Suprapubic skin (tissue), 4 donors: Measurements from ENCODE around the gene DND1. TPM values are rescaled to one million over a fixed set of nuclear protein-coding genes. Genes with fewer than 3 reads are reported as not detected.
A peak's percentile ranks its signal among the peaks of the same experiment; 100 is the strongest.
"Not testable (repeated sequence)": the region's sequence is repeated elsewhere in the genome, so short reads cannot be mapped to it uniquely, and the experiment has no call there.

Experiments used
- DNase-seq, 2 donors: peaks; one replicate each; pipeline ENCODE4 v3.0.0-alpha.2; 2019; ENCODE audit warnings: low spot score in 2 of 2
- H3K27ac ChIP-seq: fragments of 200-600 bp; sonication (generic); one replicate; pipeline ENCODE4 v1.5.1; 2019
- H3K27me3 ChIP-seq: fragments of 200-600 bp; sonication (generic); one replicate; pipeline ENCODE4 v1.5.1; 2019
- H3K36me3 ChIP-seq: fragments of 200-600 bp; sonication (generic); one replicate; pipeline ENCODE4 v1.5.1; 2019
- H3K4me1 ChIP-seq: fragments of 200-600 bp; sonication (generic); one replicate; pipeline ENCODE4 v1.5.1; 2019
- H3K4me3 ChIP-seq: fragments of 200-600 bp; sonication (generic); one replicate; pipeline ENCODE4 v1.5.1; 2019; ENCODE audit warnings: mild to moderate bottlenecking
- H3K9me3 ChIP-seq: fragments of 200-600 bp; sonication (generic); one replicate; pipeline ENCODE4 v1.5.1; 2019
- EP300 ChIP-seq: sonication (generic); formaldehyde crosslinking; IDR thresholded peaks from one replicate; pipeline ENCODE4 v1.6.1; 2017; ENCODE audit warnings: antibody characterized with exemption
- POLR2A ChIP-seq, 2 donors: fragments of 450-650 bp; IDR thresholded peaks; one replicate each; pipeline ENCODE4 v1.6.1; 2017; ENCODE audit warnings: antibody characterized with exemption in 2 of 2, mild to moderate bottlenecking in 2 of 2, moderate library complexity in 2 of 2
- POLR2AphosphoS5 ChIP-seq, 3 donors: sonication (generic); formaldehyde crosslinking; IDR thresholded peaks; one replicate each; pipeline ENCODE4 v1.6.1; 2017; ENCODE audit warnings: antibody characterized with exemption in 3 of 3
- WGBS: methylation state at CpG from one replicate; pipeline ENCODE4 v1.1.5; 2018; 5-methylcytosine and 5-hydroxymethylcytosine counted together
- total RNA-seq, 4 donors: library from RNA; depleted of rRNA; stranded (reverse); fragments of >200 nt; gene quantifications; one replicate each; pipeline ENCODE4 v1.1.0, GENCODE V29; 2016
- TF ChIP-seq, protein P1 (sequence below), 2 donors: fragments of 200-600 bp in 1 of 2; fragments of 450-650 bp in 1 of 2; sonication (generic) in 1 of 2; IDR thresholded peaks; one replicate each; pipeline ENCODE4 v1.5.1; 2016 to 2019; ENCODE audit warnings: antibody characterized with exemption in 2 of 2, mild to moderate bottlenecking in 1 of 2, moderate library complexity in 1 of 2

Gene DND1
- total RNA-seq, 4 donors from 2014 or later = 0.98 to 3.5 (median 2.6) TPM

DNA sequence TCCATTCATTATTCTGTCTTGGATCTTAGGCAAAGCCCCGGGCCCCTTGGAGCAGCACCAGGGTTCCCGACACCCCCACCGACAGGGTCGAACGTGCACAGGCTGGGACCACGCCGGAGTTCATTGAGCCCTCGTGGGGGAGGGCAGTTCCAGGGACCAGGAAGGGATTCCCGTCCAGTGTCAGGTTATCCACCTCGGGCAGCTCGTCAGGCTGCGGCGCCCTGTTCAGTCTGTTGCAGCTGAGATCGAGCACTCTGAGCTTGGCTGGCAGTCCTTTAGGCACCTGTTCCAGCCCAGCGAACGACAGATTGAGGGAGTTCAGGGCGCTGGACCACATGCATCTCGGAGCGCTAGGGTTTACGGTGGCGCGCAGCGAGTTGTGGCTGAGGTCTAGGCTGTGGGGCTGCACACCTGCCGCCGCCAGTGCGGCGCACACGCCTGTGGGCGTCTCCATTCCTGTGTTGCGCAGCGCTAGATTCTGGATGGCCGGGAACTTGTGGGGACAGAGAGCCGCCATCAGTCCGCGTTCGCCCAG is 41.5 kb downstream of the DND1 start:
- DNase-seq = no peak
- no peak for TF ChIP-seq POLR2AphosphoS5 (IDR thresholded peaks at IDR 0.05)
- TF ChIP-seq, protein P1, sequence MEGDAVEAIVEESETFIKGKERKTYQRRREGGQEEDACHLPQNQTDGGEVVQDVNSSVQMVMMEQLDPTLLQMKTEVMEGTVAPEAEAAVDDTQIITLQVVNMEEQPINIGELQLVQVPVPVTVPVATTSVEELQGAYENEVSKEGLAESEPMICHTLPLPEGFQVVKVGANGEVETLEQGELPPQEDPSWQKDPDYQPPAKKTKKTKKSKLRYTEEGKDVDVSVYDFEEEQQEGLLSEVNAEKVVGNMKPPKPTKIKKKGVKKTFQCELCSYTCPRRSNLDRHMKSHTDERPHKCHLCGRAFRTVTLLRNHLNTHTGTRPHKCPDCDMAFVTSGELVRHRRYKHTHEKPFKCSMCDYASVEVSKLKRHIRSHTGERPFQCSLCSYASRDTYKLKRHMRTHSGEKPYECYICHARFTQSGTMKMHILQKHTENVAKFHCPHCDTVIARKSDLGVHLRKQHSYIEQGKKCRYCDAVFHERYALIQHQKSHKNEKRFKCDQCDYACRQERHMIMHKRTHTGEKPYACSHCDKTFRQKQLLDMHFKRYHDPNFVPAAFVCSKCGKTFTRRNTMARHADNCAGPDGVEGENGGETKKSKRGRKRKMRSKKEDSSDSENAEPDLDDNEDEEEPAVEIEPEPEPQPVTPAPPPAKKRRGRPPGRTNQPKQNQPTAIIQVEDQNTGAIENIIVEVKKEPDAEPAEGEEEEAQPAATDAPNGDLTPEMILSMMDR (IDR thresholded peaks at IDR 0.05) = no peak
- TF ChIP-seq EP300 = no peak
- TF ChIP-seq POLR2A (IDR thresholded peaks at IDR 0.05) = no peak
- whole genome bisulfite sequencing = 14% methylated on average over 15 of the region's 36 CpGs
- no peaks in the 10 kb centered on the region for H3K36me3 ChIP-seq
- peaks cover 21% of the 10 kb centered on the region for H3K4me1 ChIP-seq
- peak overlapping the region; percentile 53 for H3K4me3 ChIP-seq
- H3K27me3 ChIP-seq = no peaks in the 10 kb centered on the region
- peak overlapping the region; percentile 70 for H3K27ac ChIP-seq
- no peaks in the 10 kb centered on the region for H3K9me3 ChIP-seq

DNA sequence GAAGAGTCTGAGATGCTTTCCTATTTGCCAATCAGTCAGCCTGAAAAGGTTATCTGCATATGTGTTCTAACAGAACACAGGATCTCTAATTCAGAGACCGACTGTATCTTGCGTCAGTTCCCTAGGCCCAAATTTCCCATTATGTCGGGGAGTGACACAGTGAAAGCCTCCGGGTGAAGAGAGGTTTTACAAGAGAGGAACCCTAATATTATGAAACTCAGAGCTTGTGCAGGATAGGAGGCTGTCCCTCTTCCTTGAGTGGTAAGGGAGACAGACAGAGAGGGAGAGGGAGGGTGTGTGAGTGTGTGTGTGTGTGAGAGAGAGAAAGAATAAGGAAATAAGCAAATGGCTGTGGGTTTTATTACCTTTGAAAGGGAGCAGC is 42.3 kb downstream of the DND1 start:
- peaks cover 21% of the 10 kb centered on the region for H3K4me1 ChIP-seq
- H3K36me3 ChIP-seq = no peaks in the 10 kb centered on the region
- H3K4me3 ChIP-seq = peak overlapping the region; percentile 53
- no peaks in the 10 kb centered on the region for H3K9me3 ChIP-seq
- WGBS = 83% methylated on average over 4 of the region's 4 CpGs
- TF ChIP-seq POLR2A (IDR thresholded peaks at IDR 0.05) (no peak), POLR2AphosphoS5 (IDR thresholded peaks at IDR 0.05) (no peak), EP300 (no peak)
- TF ChIP-seq, protein P1 (IDR thresholded peaks at IDR 0.05) = no peak
- DNase-seq = no peak
- no peaks in the 10 kb centered on the region for H3K27me3 ChIP-seq
- H3K27ac ChIP-seq = peak overlapping the region; percentile 70

DNA sequence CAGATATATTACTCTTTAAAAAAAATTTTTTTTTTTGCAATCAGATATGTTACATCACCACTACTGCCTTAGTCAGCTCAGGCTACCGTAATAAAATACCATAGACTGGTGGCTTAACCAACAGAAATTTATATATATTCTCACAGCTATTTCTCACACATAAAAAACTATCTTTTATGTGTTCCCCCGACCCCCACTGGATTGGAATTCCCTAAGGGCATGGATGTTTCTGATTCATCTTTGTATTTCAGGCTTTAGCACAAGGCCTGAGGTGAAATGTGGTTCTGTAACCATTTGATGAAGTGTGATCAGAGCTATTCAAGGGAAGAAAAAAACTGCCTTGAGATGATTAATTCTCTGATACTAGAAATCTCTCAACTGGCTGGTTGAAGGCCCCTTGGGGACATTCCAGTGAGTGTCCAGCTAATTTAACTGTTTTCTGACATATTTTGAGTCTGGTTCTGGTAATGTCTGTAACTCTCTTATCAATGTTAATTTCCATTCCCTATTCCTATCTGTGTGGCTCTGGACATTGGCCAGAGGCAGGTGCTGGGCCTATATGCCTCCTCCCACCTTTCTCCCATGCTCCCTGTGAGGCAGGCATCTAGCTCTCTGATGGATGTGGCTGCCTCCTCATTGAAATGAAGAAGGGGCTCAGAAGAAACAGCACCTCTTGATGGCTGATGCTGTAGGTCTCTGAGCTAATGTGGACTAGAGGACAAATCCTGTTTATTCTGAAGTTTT is 42.9 kb downstream of the DND1 start:
- no peaks in the 10 kb centered on the region for H3K36me3 ChIP-seq
- TF ChIP-seq EP300 (no peak), POLR2AphosphoS5 (IDR thresholded peaks at IDR 0.05) (no peak), POLR2A (IDR thresholded peaks at IDR 0.05) (no peak)
- TF ChIP-seq, protein P1 (IDR thresholded peaks at IDR 0.05) = no peak
- no peaks in the 10 kb centered on the region for H3K27me3 ChIP-seq
- H3K9me3 ChIP-seq = no peaks in the 10 kb centered on the region
- DNase-seq = no peak
- WGBS = 58% methylated on average over 2 of the region's 2 CpGs
- no peak overlapping the region for H3K27ac ChIP-seq
- H3K4me1 ChIP-seq = peaks cover 21% of the 10 kb centered on the region
- peak overlapping the region; percentile 53 for H3K4me3 ChIP-seq

DNA sequence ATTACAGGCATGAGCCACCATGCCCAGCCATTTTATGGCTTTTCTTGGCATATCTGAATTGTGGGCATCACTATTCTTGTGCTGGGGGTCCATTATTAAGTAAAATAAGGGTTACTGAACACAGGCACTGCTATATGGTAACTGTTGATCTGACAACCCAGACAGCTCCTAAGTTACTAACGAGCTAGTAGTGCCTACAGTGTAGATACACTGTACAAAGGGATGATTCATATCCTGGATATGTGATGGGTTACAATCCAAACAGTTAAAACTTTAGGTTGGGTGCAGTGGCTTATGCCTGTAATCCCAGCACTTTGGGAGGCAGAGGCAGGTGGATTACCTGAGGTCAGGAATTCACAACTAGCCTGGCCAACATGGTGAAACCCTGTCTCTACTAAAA is 44.7 kb downstream of the DND1 start:
- 38% methylated on average over 1 of the region's 1 CpG for WGBS
- Histone ChIP-seq H3K9me3 (no peaks in the 10 kb centered on the region), H3K27me3 (no peaks in the 10 kb centered on the region), H3K4me3 (no peak overlapping the region), H3K4me1 (peaks cover 21% of the 10 kb centered on the region), H3K36me3 (no peaks in the 10 kb centered on the region), H3K27ac (no peak overlapping the region)
- TF ChIP-seq EP300 = no peak
- TF ChIP-seq, protein P1 (IDR thresholded peaks at IDR 0.05) = no peak
- no peak for TF ChIP-seq POLR2A (IDR thresholded peaks at IDR 0.05)
- no peak for TF ChIP-seq POLR2AphosphoS5 (IDR thresholded peaks at IDR 0.05)
- no peak for DNase-seq

DNA sequence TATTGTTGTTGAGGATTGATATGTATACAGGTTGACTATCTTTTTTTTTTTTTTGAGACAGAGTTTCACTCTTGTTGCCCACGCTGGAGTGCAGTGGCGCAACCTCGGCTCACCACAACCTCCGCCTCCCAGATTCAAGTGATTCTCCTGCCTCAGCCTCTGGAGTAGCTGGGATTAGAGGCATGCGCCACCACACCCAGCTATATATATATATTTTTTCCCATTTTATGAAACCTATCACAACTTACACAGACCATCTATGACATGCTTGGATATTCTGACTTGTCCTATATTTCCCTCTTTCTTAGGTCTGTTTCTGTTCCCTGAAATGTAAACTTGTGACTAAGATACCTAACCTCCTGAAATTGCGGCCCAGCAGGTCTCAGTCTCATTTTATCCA is 45.4 kb downstream of the DND1 start:
- H3K27me3 ChIP-seq = no peaks in the 10 kb centered on the region
- 96% methylated on average over 6 of the region's 6 CpGs for WGBS
- DNase-seq = no peak
- TF ChIP-seq POLR2A (IDR thresholded peaks at IDR 0.05) = no peak
- TF ChIP-seq POLR2AphosphoS5 (IDR thresholded peaks at IDR 0.05) = no peak
- no peak for TF ChIP-seq EP300
- TF ChIP-seq, protein P1 (IDR thresholded peaks at IDR 0.05) = no peak
- no peaks in the 10 kb centered on the region for H3K9me3 ChIP-seq
- peaks cover 14% of the 10 kb centered on the region for H3K4me1 ChIP-seq
- H3K4me3 ChIP-seq = no peak overlapping the region
- no peaks in the 10 kb centered on the region for H3K36me3 ChIP-seq
- H3K27ac ChIP-seq = no peak overlapping the region

DNA sequence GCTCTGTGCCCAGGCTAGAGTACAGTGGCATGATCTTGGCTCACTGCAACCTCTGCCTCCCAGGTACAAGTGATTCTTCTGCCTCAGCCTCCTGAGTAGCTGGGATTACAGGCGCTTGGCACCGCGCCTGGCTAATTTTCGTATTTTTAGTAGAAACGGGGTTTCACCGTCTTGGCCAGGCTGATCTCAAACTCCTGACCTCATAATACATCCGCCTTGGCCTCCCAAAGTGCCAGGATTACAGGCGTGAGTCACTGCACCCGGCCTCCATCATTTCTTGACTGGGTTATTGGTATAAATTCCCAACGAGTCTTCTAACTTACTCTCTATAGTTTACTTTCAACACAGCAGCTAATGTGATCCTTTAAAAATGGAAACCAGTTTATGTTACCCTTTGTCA is 48.5 kb downstream of the DND1 start:
- H3K9me3 ChIP-seq, H3K36me3 ChIP-seq, H3K4me1 ChIP-seq, H3K4me3 ChIP-seq, H3K27ac ChIP-seq, DNase-seq, H3K27me3 ChIP-seq: not testable (repeated sequence)
- WGBS = 85% methylated on average over 10 of the region's 10 CpGs

DNA sequence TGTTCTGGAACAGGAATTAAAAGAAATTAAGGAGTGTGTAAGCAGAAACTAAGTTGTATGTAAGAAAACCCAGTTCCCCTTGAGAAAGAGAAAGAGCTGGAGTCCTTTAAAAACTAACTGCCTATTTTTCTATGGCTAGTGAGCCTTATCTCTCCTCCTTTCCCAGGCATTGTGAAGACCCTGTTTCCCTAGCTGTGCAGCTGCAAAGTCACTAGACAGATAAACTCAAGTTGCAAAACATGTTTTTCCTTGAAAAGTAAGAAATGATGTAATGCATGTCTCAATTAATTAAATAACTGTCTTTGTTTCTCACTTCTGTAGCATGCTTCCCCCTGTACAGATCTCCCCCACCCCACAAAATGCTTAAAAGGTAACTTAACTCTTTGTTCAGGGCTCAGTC is 50.3 kb downstream of the DND1 start:
- H3K4me1 ChIP-seq, H3K9me3 ChIP-seq, H3K27ac ChIP-seq, H3K4me3 ChIP-seq, H3K27me3 ChIP-seq, DNase-seq, H3K36me3 ChIP-seq: not testable (repeated sequence)
